HG03066 (cell line): ENCODE results near the gene ABCB9.
"Not testable (repeated sequence)": the region's sequence is repeated elsewhere in the genome, so short reads cannot be mapped to it uniquely, and the experiment has no call there.

Experiments
- ATAC-seq: cut with Tn5 transposase; IDR thresholded peaks from one replicate; pipeline ENCODE4 v1.9.1; 2021; ENCODE audit warnings: low read depth; ENCODE audit not compliant: unreplicated experiment

ABCB9 gene

GRCh38 chr12:122903693-122904034, 62.6 kb downstream of the ABCB9 start:
- ATAC-seq, result no peak

- ATAC-seq, result no peak
These were observed 63.2 kb downstream of the ABCB9 start for GRCh38 chr12:122902854-122903692.

GRCh38 chr12:122899887-122900286, 66.4 kb downstream of the ABCB9 start:
- ATAC-seq, result no peak

GRCh38 chr12:122896662-122897061, 69.6 kb downstream of the ABCB9 start:
- ATAC-seq, result no peak

GRCh38 chr12:122895704-122896636, 70.3 kb downstream of the ABCB9 start, which contains the start of gene VPS37B:
Gene VPS37B, minus strand, starts transcription at chr12:122896124. Its CDS starts 62 bp downstream, at chr12:122896062.
- ATAC-seq, result peak; percentile 52

GRCh38 chr12:122895320-122895703, 71.0 kb downstream of the ABCB9 start:
- no peak for ATAC-seq

GRCh38 chr12:122894193-122895121, 71.8 kb downstream of the ABCB9 start:
- ATAC-seq, result no peak

- no peak for ATAC-seq
These were observed 72.8 kb downstream of the ABCB9 start for GRCh38 chr12:122893208-122894153.

GRCh38 chr12:122892724-122893123, 73.5 kb downstream of the ABCB9 start:
- not testable (repeated sequence) for ATAC-seq

- ATAC-seq, result no peak
These were observed 74.4 kb downstream of the ABCB9 start for GRCh38 chr12:122891661-122892525.

GRCh38 chr12:122889761-122890520, 76.3 kb downstream of the ABCB9 start:
- no peak for ATAC-seq

- no peak for ATAC-seq
These were observed 78.0 kb downstream of the ABCB9 start for GRCh38 chr12:122888232-122888752.

- ATAC-seq, result peak; percentile 3
These were observed 78.4 kb downstream of the ABCB9 start for GRCh38 chr12:122887819-122888212.

- ATAC-seq, result peak; percentile 88
These were observed 79.1 kb downstream of the ABCB9 start for GRCh38 chr12:122886851-122887818.

- ATAC-seq, result no peak
These were observed 80.1 kb downstream of the ABCB9 start for GRCh38 chr12:122886161-122886560.

GRCh38 chr12:122884860-122885259, 81.4 kb downstream of the ABCB9 start:
- ATAC-seq, result no peak
